Endothelial cell of umbilical vein (primary cell): ENCODE measurements around the gene TNNI3K.

Experiments
- CTCF ChIP-seq, 2 donors: IDR thresholded peaks; 1 replicate in 1 of 2; 2 replicates in 1 of 2; pipeline ENCODE4 v1.5.1; 2011; ENCODE audit warnings: low read length in 2 of 2, mild to moderate bottlenecking in 2 of 2, moderate library complexity in 2 of 2, control low read depth in 1 of 2, inconsistent platforms in 1 of 2, low read depth in 1 of 2; ENCODE audit not compliant: insufficient read depth in 1 of 2; ENCODE audit errors: extremely low read depth in 1 of 2
- EZH2 ChIP-seq: IDR thresholded peaks from 2 replicates; pipeline ENCODE4 v1.6.1; 2012; ENCODE audit warnings: borderline replicate concordance, low read depth, mild to moderate bottlenecking, moderate library complexity, low read length, inconsistent platforms; ENCODE audit not compliant: severe bottlenecking
- POLR2A ChIP-seq: IDR thresholded peaks from 2 replicates; pipeline ENCODE4 v1.6.1; 2012; ENCODE audit warnings: low read depth, mild to moderate bottlenecking, control low read depth, low read length
- POLR2AphosphoS5 ChIP-seq: IDR thresholded peaks from 2 replicates; pipeline ENCODE4 v1.6.1; 2012; ENCODE audit warnings: low read depth, mild to moderate bottlenecking, control low read depth, low read length, moderate library complexity; ENCODE audit not compliant: insufficient read depth
- TF ChIP-seq, protein P1 (sequence below): IDR thresholded peaks from 2 replicates; pipeline ENCODE4 v1.6.1; 2011; ENCODE audit not compliant: insufficient read depth, insufficient read length

DNA sequence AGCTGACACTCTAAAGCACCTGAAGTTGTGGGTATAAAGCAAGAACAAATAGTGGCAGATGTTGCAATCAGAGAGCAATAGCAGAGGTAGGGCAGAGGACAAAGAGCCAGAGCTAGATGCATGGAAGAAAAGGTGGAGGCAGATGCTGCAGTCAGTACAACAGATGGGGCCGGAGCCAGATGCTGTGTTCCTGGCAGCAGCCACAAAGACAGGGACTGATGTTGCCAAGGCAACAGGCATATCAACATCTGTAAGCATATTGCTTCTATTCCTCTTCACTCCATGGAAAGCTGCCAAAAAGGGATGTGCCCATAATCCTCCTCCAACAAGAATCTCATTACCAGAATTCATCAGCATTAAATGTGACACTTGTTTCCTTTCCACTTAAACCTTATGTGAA lies 108.0 kb downstream of the TNNI3K start:
- TF ChIP-seq CTCF (IDR thresholded peaks at IDR 0.05; ENCODE audit: extremely low read depth in 1 of 2, insufficient read depth in 1 of 2, low read depth in 1 of 2, low read length in 2 of 2), result no peak
- no peak for TF ChIP-seq EZH2
- no peak for TF ChIP-seq POLR2A
- no peak for TF ChIP-seq POLR2AphosphoS5
- TF ChIP-seq, protein P1, sequence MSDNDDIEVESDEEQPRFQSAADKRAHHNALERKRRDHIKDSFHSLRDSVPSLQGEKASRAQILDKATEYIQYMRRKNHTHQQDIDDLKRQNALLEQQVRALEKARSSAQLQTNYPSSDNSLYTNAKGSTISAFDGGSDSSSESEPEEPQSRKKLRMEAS, result no peak
